ENCODE results near the gene ANKDD1B. TPM values are rescaled to one million over a fixed set of nuclear protein-coding genes. Genes with fewer than 3 reads are reported as not detected.

The ANKDD1B gene
- total and polyA plus RNA-seq, 2 of the 13 experiments (the other 11 are each of a cell fraction or from before 2014, with no cell fraction given): 0.12 to 0.27 TPM

GRCh38 chr5:75670577-75670976, 59.3 kb downstream of the ANKDD1B start:
- Histone ChIP-seq H3K27ac (ENCODE audit: extremely low read length, insufficient read depth, low read length) (no peak overlapping the region), H3K4me2 (ENCODE audit: low read depth, low read length) (no peak overlapping the region), H3K27me3 (ENCODE audit: control insufficient read depth in 1 of 2, insufficient read depth in 2 of 2, low read length in 2 of 2) (no peaks in the 10 kb centered on the region), H2AFZ (ENCODE audit: low read length) (no peak overlapping the region), H3K4me1 (ENCODE audit: insufficient read depth, low read length) (peaks cover 19% of the 10 kb centered on the region), H3K9ac (ENCODE audit: insufficient read depth, low read depth, low read length) (no peak overlapping the region), H3K79me2 (ENCODE audit: insufficient read depth, low read length) (no peaks in the 10 kb centered on the region), H3K4me3 (replicated peaks in 1 of 3; ENCODE audit: insufficient read depth in 1 of 3, low read depth in 2 of 3, low read length in 3 of 3) (no peak overlapping the region), H4K20me1 (ENCODE audit: insufficient read depth, low read length) (no peaks in the 10 kb centered on the region), H3K36me3 (replicated peaks in 1 of 2; ENCODE audit: control insufficient read depth in 1 of 2, insufficient read depth in 2 of 2, low read length in 2 of 2) (0 out of 5 replicates have a peak, but pooled peaks cover 0 to 6% of the 10 kb centered on the region in 2 experiments), H3K9me3 (ENCODE audit: low read length) (no peaks in the 10 kb centered on the region)
- DNase-seq (ENCODE audit: low spot score) (no peak), ATAC-seq (no peak), FAIRE-seq (no peak)
- WGBS (ENCODE audit: low lambda C conversion rate): 83% methylated on average over 3 of the region's 3 CpGs
- TF ChIP-seq ZNF34 (CRISPR knock-in tag; IDR thresholded peaks at IDR 0.05; ENCODE audit: borderline replicate concordance) (no peak), ZFYVE20 (CRISPR knock-in tag; IDR thresholded peaks at IDR 0.05; ENCODE audit: borderline replicate concordance, low read depth) (no peak), ATF7 (IDR thresholded peaks at IDR 0.05) (no peak), ATF7 (CRISPR knock-in tag; IDR thresholded peaks at IDR 0.05) (no peak), ZNF766 (CRISPR knock-in tag; IDR thresholded peaks at IDR 0.05; ENCODE audit: borderline replicate concordance) (no peak), ZNF468 (CRISPR knock-in tag; IDR thresholded peaks at IDR 0.05) (no peak), GMEB2 (CRISPR knock-in tag; IDR thresholded peaks at IDR 0.05; ENCODE audit: low read depth) (no peak), KLF6 (CRISPR knock-in tag; IDR thresholded peaks at IDR 0.05) (no peak), ZMAT5 (CRISPR knock-in tag; IDR thresholded peaks at IDR 0.05; ENCODE audit: borderline replicate concordance, low read depth) (no peak), NAIF1 (CRISPR knock-in tag; IDR thresholded peaks at IDR 0.05; ENCODE audit: borderline replicate concordance) (no peak), ZNF713 (CRISPR knock-in tag; IDR thresholded peaks at IDR 0.05) (no peak)
- CTCF ChIA-PET (ENCODE audit: low intra/inter-chr PET ratio, low total read pairs): no interaction called here
- in situ Hi-C loops (cut with HindIII; ENCODE audit: extremely low pct_ligation_motif_present, low pct_unique_long_range_greater_than_20kb) (no loop called here), intact Hi-C loops (cut with micrococcal nuclease; ENCODE audit: unreplicated experiment) (no loop called here)
- POLR2A ChIA-PET: no interaction called here
- no TSS peak for BruUV-seq (replicated peaks)
